PFSK-1 (cell line): Measurements from ENCODE around the gene ATL2.

Source experiments
- FOXP2 ChIP-seq: optimal IDR thresholded peaks from 2 replicates; pipeline ENCODE3; 2011; ENCODE audit warnings: borderline replicate concordance, control low read depth, inconsistent platforms; ENCODE audit not compliant: insufficient read depth; ENCODE audit errors: extremely low read length, extremely low read depth
- POLR2AphosphoS5 ChIP-seq: IDR thresholded peaks from 2 replicates; pipeline ENCODE4 v1.6.1; 2012; ENCODE audit warnings: low read depth, mild to moderate bottlenecking, control low read depth, low read length, moderate library complexity
- SIN3A ChIP-seq: IDR thresholded peaks from 2 replicates; pipeline ENCODE4 v1.6.1; 2012; ENCODE audit warnings: mild to moderate bottlenecking, low read length, moderate library complexity, borderline replicate concordance; ENCODE audit not compliant: insufficient read depth
- TAF1 ChIP-seq: IDR thresholded peaks from 2 replicates; pipeline ENCODE4 v1.6.1; 2012; ENCODE audit warnings: low read length, control low read depth, borderline replicate concordance; ENCODE audit not compliant: insufficient read depth
- TF ChIP-seq, protein P1 (sequence below), 2 experiments: IDR thresholded peaks; 2 replicates each; pipeline versions ENCODE4 v1.6.1 to v1.8.0; 2011 to 2012; ENCODE audit warnings: low read depth in 2 of 2, low read length in 2 of 2, control low read depth in 1 of 2, inconsistent platforms in 1 of 2, mild to moderate bottlenecking in 1 of 2, moderate library complexity in 1 of 2; ENCODE audit not compliant: insufficient read depth in 1 of 2

- no peak for TF ChIP-seq POLR2AphosphoS5
- no peak for TF ChIP-seq FOXP2
- no peak for TF ChIP-seq TAF1
- TF ChIP-seq, protein P1, sequence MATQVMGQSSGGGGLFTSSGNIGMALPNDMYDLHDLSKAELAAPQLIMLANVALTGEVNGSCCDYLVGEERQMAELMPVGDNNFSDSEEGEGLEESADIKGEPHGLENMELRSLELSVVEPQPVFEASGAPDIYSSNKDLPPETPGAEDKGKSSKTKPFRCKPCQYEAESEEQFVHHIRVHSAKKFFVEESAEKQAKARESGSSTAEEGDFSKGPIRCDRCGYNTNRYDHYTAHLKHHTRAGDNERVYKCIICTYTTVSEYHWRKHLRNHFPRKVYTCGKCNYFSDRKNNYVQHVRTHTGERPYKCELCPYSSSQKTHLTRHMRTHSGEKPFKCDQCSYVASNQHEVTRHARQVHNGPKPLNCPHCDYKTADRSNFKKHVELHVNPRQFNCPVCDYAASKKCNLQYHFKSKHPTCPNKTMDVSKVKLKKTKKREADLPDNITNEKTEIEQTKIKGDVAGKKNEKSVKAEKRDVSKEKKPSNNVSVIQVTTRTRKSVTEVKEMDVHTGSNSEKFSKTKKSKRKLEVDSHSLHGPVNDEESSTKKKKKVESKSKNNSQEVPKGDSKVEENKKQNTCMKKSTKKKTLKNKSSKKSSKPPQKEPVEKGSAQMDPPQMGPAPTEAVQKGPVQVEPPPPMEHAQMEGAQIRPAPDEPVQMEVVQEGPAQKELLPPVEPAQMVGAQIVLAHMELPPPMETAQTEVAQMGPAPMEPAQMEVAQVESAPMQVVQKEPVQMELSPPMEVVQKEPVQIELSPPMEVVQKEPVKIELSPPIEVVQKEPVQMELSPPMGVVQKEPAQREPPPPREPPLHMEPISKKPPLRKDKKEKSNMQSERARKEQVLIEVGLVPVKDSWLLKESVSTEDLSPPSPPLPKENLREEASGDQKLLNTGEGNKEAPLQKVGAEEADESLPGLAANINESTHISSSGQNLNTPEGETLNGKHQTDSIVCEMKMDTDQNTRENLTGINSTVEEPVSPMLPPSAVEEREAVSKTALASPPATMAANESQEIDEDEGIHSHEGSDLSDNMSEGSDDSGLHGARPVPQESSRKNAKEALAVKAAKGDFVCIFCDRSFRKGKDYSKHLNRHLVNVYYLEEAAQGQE (IDR thresholded peaks at IDR 0.05; ENCODE audit: insufficient read depth in 1 of 2, low read depth in 2 of 2, low read length in 2 of 2), result no peak
- no peak for TF ChIP-seq SIN3A
These were observed 78.5 kb downstream of the ATL2 start for GRCh38 chr2:38298539-38298938.
